Liver (tissue), 9 donors: ENCODE measurements around the gene PRKN. TPM values are rescaled to one million over a fixed set of nuclear protein-coding genes. Genes with fewer than 3 reads are reported as not detected.

Source experiments
- DNase-seq: peaks from one replicate; pipeline ENCODE4 v3.0.0-alpha.2; 2017; ENCODE audit warnings: low spot score
- H3K27ac ChIP-seq, 2 donors: one replicate each; pipeline ENCODE4 v1.7.0; 2013; ENCODE audit warnings: inconsistent platforms in 2 of 2, low read length in 2 of 2, control low read depth in 1 of 2, low read depth in 1 of 2, mild to moderate bottlenecking in 1 of 2
- H3K27me3 ChIP-seq, 4 donors: one replicate each; pipeline versions ENCODE4 v1.6.1 to v1.7.0; 2013; ENCODE audit warnings: low read length in 3 of 4, inconsistent platforms in 1 of 4, mild to moderate bottlenecking in 1 of 4, moderate library complexity in 1 of 4; ENCODE audit not compliant: control insufficient read depth in 4 of 4, insufficient read depth in 4 of 4
- H3K36me3 ChIP-seq, 4 donors: one replicate each; pipeline versions ENCODE4 v1.6.1 to v1.7.0; 2013; ENCODE audit warnings: low read length in 3 of 4, mild to moderate bottlenecking in 3 of 4, low read depth in 1 of 4, moderate library complexity in 1 of 4; ENCODE audit not compliant: control insufficient read depth in 4 of 4, insufficient read depth in 3 of 4
- H3K4me1 ChIP-seq, 4 donors: one replicate each; pipeline versions ENCODE4 v1.6.1 to v1.7.0; 2013; ENCODE audit warnings: low read length in 3 of 4, mild to moderate bottlenecking in 3 of 4, moderate library complexity in 1 of 4; ENCODE audit not compliant: control insufficient read depth in 4 of 4, insufficient read depth in 4 of 4
- H3K4me3 ChIP-seq, 3 donors: one replicate each; pipeline versions ENCODE4 v1.6.1 to v1.7.0; 2013; ENCODE audit warnings: low read length in 3 of 3, control low read depth in 1 of 3, low read depth in 1 of 3, mild to moderate bottlenecking in 1 of 3
- H3K9ac ChIP-seq, 2 donors: one replicate each; pipeline ENCODE4 v1.7.0; 2013; ENCODE audit warnings: low read length in 2 of 2, mild to moderate bottlenecking in 2 of 2, moderate library complexity in 2 of 2, control low read depth in 1 of 2, low read depth in 1 of 2
- H3K9me3 ChIP-seq, 4 donors: one replicate each; pipeline versions ENCODE4 v1.6.1 to v1.7.0; 2013; ENCODE audit warnings: low read length in 3 of 4; ENCODE audit not compliant: control insufficient read depth in 4 of 4
- EGR1 ChIP-seq, 2 donors: IDR thresholded peaks; 2 replicates each; pipeline ENCODE4 v1.6.1; 2016 to 2018; ENCODE audit warnings: antibody characterized with exemption in 2 of 2, low read depth in 2 of 2
- FOXA1 ChIP-seq: IDR thresholded peaks from 2 replicates; pipeline ENCODE4 v1.6.1; 2016; ENCODE audit warnings: antibody characterized with exemption
- FOXA2 ChIP-seq: IDR thresholded peaks from 2 replicates; pipeline ENCODE4 v1.6.1; 2016; ENCODE audit warnings: antibody characterized with exemption
- GABPA ChIP-seq, 2 donors: IDR thresholded peaks in 1 of 2; conservative IDR thresholded peaks in 1 of 2; 2 replicates each; pipeline ENCODE4 v1.6.1; 2016; ENCODE audit warnings: antibody characterized with exemption in 2 of 2, mild to moderate bottlenecking in 1 of 2, moderate library complexity in 1 of 2
- HNF4A ChIP-seq, 2 donors: conservative IDR thresholded peaks; 2 replicates each; pipeline ENCODE4 v1.6.1; 2016; ENCODE audit warnings: antibody characterized with exemption in 2 of 2, mild to moderate bottlenecking in 2 of 2
- HNF4G ChIP-seq: IDR thresholded peaks from 2 replicates; pipeline ENCODE4 v1.6.1; 2016; ENCODE audit warnings: antibody characterized with exemption
- JUND ChIP-seq, 2 donors: IDR thresholded peaks; 2 replicates each; pipeline ENCODE4 v1.6.1; 2016; ENCODE audit warnings: antibody characterized with exemption in 2 of 2
- NR2F2 ChIP-seq: IDR thresholded peaks from 2 replicates; pipeline ENCODE4 v1.6.1; 2016; ENCODE audit warnings: antibody characterized with exemption
- RAD21 ChIP-seq, 2 donors: IDR thresholded peaks; 2 replicates each; pipeline ENCODE4 v1.6.1; 2016; ENCODE audit warnings: antibody characterized with exemption in 2 of 2, mild to moderate bottlenecking in 2 of 2
- REST ChIP-seq: IDR thresholded peaks from 2 replicates; pipeline ENCODE4 v1.6.1; 2016; ENCODE audit warnings: antibody characterized with exemption, mild to moderate bottlenecking
- RXRA ChIP-seq, 2 donors: IDR thresholded peaks; 2 replicates each; pipeline ENCODE4 v1.6.1; 2017 to 2018; ENCODE audit warnings: antibody characterized with exemption in 2 of 2, mild to moderate bottlenecking in 1 of 2
- SP1 ChIP-seq: IDR thresholded peaks from 2 replicates; pipeline ENCODE4 v1.6.1; 2018; ENCODE audit warnings: antibody characterized with exemption, mild to moderate bottlenecking
- TAF1 ChIP-seq: conservative IDR thresholded peaks from 2 replicates; pipeline ENCODE4 v1.6.1; 2016; ENCODE audit warnings: antibody characterized with exemption, mild to moderate bottlenecking
- YY1 ChIP-seq: IDR thresholded peaks from 2 replicates; pipeline ENCODE4 v1.6.1; 2016; ENCODE audit warnings: antibody characterized with exemption, mild to moderate bottlenecking
- ZBTB33 ChIP-seq: IDR thresholded peaks from 2 replicates; pipeline ENCODE4 v1.6.1; 2016; ENCODE audit warnings: antibody characterized with exemption
- WGBS: extraction: QIAGEN DNeasy Blood & Tissue Kit; methylation state at CpG from one replicate; pipeline ENCODE4 v1.1.7; 2013; 5-methylcytosine and 5-hydroxymethylcytosine counted together
- polyA plus RNA-seq, 2 donors: library from polyadenylated mRNA; stranded (reverse) in 1 of 2; unstranded in 1 of 2; fragments of 200-250 nt in 1 of 2; fragments of >200 nt in 1 of 2; fragmentation: Nextera tagmentation in 1 of 2; extraction: Ambion mirVana in 1 of 2; gene quantifications; one replicate each; pipeline versions ENCODE4 v1.2.1 to v1.2.3, GENCODE V29; 2013 to 2015
- total RNA-seq, 2 donors: library from RNA; depleted of rRNA; stranded (reverse); fragments of >200 nt; gene quantifications; one replicate each; pipeline ENCODE4 v1.2.3, GENCODE V29; 2014
- TF ChIP-seq, protein P1 (sequence below): fragments of 150-350 bp; IDR thresholded peaks from 2 replicates; pipeline ENCODE4 v1.5.1; 2017; ENCODE audit warnings: improper control_type of control experiment, low read depth, low read length; ENCODE audit not compliant: missing input control
- TF ChIP-seq, protein P2 (sequence below): IDR thresholded peaks from 2 replicates; pipeline ENCODE4 v1.6.1; 2016; ENCODE audit warnings: antibody characterized with exemption
- TF ChIP-seq, protein P3 (sequence below): IDR thresholded peaks from 2 replicates; pipeline ENCODE4 v1.6.1; 2016; ENCODE audit warnings: antibody characterized with exemption
- donor health status: healthy.
- donor health status: healthy.
- donor health status: healthy.
- donor health status: healthy.
- donor health status: healthy.

PRKN gene
- total and polyA plus RNA-seq, 4 donors = 0.47 to 4.1 (median 3.2) TPM

GRCh38 chr6:162621246-162621645 is 106.3 kb downstream of the PRKN start:
- Histone ChIP-seq H3K4me1 (no peaks in the 10 kb centered on the region), H3K4me3 (no peak overlapping the region), H3K9me3 (no peaks in the 10 kb centered on the region), H3K9ac (no peak overlapping the region), H3K27ac (no peak overlapping the region), H3K27me3 (no peaks in the 10 kb centered on the region), H3K36me3 (no peaks in the 10 kb centered on the region)
- WGBS = 38% methylated on average over 4 of the region's 4 CpGs
- TF ChIP-seq HNF4A (conservative IDR thresholded peaks at IDR 0.05) = peak; percentile 52
- TF ChIP-seq FOXA1 = no peak
- TF ChIP-seq FOXA2 = no peak
- peak; percentile 35 to 38 for TF ChIP-seq RAD21 (IDR thresholded peaks at IDR 0.05)
- TF ChIP-seq HNF4G = no peak
- no peak for TF ChIP-seq ZBTB33
- TF ChIP-seq, protein P1, sequence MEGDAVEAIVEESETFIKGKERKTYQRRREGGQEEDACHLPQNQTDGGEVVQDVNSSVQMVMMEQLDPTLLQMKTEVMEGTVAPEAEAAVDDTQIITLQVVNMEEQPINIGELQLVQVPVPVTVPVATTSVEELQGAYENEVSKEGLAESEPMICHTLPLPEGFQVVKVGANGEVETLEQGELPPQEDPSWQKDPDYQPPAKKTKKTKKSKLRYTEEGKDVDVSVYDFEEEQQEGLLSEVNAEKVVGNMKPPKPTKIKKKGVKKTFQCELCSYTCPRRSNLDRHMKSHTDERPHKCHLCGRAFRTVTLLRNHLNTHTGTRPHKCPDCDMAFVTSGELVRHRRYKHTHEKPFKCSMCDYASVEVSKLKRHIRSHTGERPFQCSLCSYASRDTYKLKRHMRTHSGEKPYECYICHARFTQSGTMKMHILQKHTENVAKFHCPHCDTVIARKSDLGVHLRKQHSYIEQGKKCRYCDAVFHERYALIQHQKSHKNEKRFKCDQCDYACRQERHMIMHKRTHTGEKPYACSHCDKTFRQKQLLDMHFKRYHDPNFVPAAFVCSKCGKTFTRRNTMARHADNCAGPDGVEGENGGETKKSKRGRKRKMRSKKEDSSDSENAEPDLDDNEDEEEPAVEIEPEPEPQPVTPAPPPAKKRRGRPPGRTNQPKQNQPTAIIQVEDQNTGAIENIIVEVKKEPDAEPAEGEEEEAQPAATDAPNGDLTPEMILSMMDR = no peak
- TF ChIP-seq RXRA (IDR thresholded peaks at IDR 0.05) = peak; percentile 59 to 60
- TF ChIP-seq SP1 = no peak
- TF ChIP-seq, protein P2, sequence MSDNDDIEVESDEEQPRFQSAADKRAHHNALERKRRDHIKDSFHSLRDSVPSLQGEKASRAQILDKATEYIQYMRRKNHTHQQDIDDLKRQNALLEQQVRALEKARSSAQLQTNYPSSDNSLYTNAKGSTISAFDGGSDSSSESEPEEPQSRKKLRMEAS = peak; percentile 56
- TF ChIP-seq NR2F2 = no peak
- no peak for TF ChIP-seq GABPA (IDR thresholded peaks at IDR 0.05 in 1 of 2, conservative IDR thresholded peaks at IDR 0.05 in 1 of 2)
- TF ChIP-seq TAF1 = no peak
- TF ChIP-seq REST = no peak
- TF ChIP-seq EGR1 (IDR thresholded peaks at IDR 0.05; ENCODE audit: low read depth in 2 of 2) = no peak
- peak; percentile 31 to 53 for TF ChIP-seq JUND (IDR thresholded peaks at IDR 0.05)
- peak; percentile 26 for TF ChIP-seq YY1
- TF ChIP-seq, protein P3, sequence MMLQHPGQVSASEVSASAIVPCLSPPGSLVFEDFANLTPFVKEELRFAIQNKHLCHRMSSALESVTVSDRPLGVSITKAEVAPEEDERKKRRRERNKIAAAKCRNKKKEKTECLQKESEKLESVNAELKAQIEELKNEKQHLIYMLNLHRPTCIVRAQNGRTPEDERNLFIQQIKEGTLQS = peak; percentile 78
- DNase-seq = no peak
